Measurements from ENCODE around the gene PRICKLE4.

The PRICKLE4 gene

GRCh38 chr6:41767112-41767833, 13.3 kb upstream of the PRICKLE4 start:
- Histone ChIP-seq H3K9me3 (ENCODE audit: insufficient read depth, low read depth, low read length) (no peaks in the 10 kb centered on the region), H3K4me3 (ENCODE audit: low read length, poor library complexity, severe bottlenecking) (no peak overlapping the region), H3K9me2 (replicated peaks; ENCODE audit: low read depth, low read length) (no peaks in the 10 kb centered on the region), H3K4me2 (ENCODE audit: low read depth, low read length, poor library complexity, severe bottlenecking) (peak overlapping the region; percentile 1), H4K20me1 (ENCODE audit: insufficient read depth, low read length, poor library complexity, severe bottlenecking) (no peaks in the 10 kb centered on the region), H3F3A (ENCODE audit: low read depth) (no peaks in the 10 kb centered on the region), H3K4me1 (ENCODE audit: insufficient read depth, low read length, poor library complexity, severe bottlenecking) (peaks cover 34% of the 10 kb centered on the region), H3K27me3 (ENCODE audit: insufficient read depth, low read length, poor library complexity, severe bottlenecking) (no peaks in the 10 kb centered on the region), H3K36me3 (ENCODE audit: insufficient read depth, low read length) (peaks cover 7% of the 10 kb centered on the region; the same call in 1 of the 2 replicates), H3K79me2 (ENCODE audit: insufficient read depth, low read length) (no peaks in the 10 kb centered on the region), H2AFZ (ENCODE audit: low read length) (no peak overlapping the region), H3K9ac (ENCODE audit: low read depth, low read length, poor library complexity, severe bottlenecking) (peak overlapping the region; percentile 63)
- TF ChIP-seq EZH2phosphoT487 (IDR thresholded peaks at IDR 0.05; ENCODE audit: borderline replicate concordance) (no peak), CTCF (conservative IDR thresholded peaks at IDR 0.05; ENCODE audit: low read length) (no peak)

- H3K4me2 ChIP-seq (ENCODE audit: low read depth, low read length, poor library complexity, severe bottlenecking), result peak overlapping the region; percentile 61
Observed at GRCh38 chr6:41768545-41769308, 11.9 kb upstream of the PRICKLE4 start.

GRCh38 chr6:41769376-41769775, 11.2 kb upstream of the PRICKLE4 start:
- Histone ChIP-seq H3K9me3 (ENCODE audit: insufficient read depth, low read depth, low read length) (no peaks in the 10 kb centered on the region), H3K9me2 (replicated peaks; ENCODE audit: low read depth, low read length) (no peaks in the 10 kb centered on the region), H3K9ac (ENCODE audit: low read depth, low read length, poor library complexity, severe bottlenecking) (peak overlapping the region; percentile 63), H4K20me1 (ENCODE audit: insufficient read depth, low read length, poor library complexity, severe bottlenecking) (no peaks in the 10 kb centered on the region), H3K4me2 (ENCODE audit: low read depth, low read length, poor library complexity, severe bottlenecking) (peak overlapping the region; percentile 61), H3K4me3 (ENCODE audit: low read length, poor library complexity, severe bottlenecking) (peak overlapping the region; percentile 30), H3K79me2 (ENCODE audit: insufficient read depth, low read length) (no peaks in the 10 kb centered on the region), H2AFZ (ENCODE audit: low read length) (no peak overlapping the region), H3K27me3 (ENCODE audit: insufficient read depth, low read length, poor library complexity, severe bottlenecking) (no peaks in the 10 kb centered on the region), H3F3A (ENCODE audit: low read depth) (no peaks in the 10 kb centered on the region), H3K36me3 (ENCODE audit: insufficient read depth, low read length) (peaks cover 13% of the 10 kb centered on the region; the same call in 1 of the 2 replicates), H3K4me1 (ENCODE audit: insufficient read depth, low read length, poor library complexity, severe bottlenecking) (peaks cover 34% of the 10 kb centered on the region)
- TF ChIP-seq CTCF (conservative IDR thresholded peaks at IDR 0.05; ENCODE audit: low read length), result no peak
- no peak for TF ChIP-seq EZH2phosphoT487 (IDR thresholded peaks at IDR 0.05; ENCODE audit: borderline replicate concordance)

More at GRCh38 chr6:41768545-41769308, 11.9 kb upstream of the PRICKLE4 start:
- no peak overlapping the region for H2AFZ ChIP-seq (ENCODE audit: low read length)
- peak overlapping the region; percentile 30 for H3K4me3 ChIP-seq (ENCODE audit: low read length, poor library complexity, severe bottlenecking)
- H3K9ac ChIP-seq (ENCODE audit: low read depth, low read length, poor library complexity, severe bottlenecking), result peak overlapping the region; percentile 63
- no peaks in the 10 kb centered on the region for H4K20me1 ChIP-seq (ENCODE audit: insufficient read depth, low read length, poor library complexity, severe bottlenecking)
- no peaks in the 10 kb centered on the region for H3K79me2 ChIP-seq (ENCODE audit: insufficient read depth, low read length)
- no peaks in the 10 kb centered on the region for H3K27me3 ChIP-seq (ENCODE audit: insufficient read depth, low read length, poor library complexity, severe bottlenecking)
- TF ChIP-seq EZH2phosphoT487 (IDR thresholded peaks at IDR 0.05; ENCODE audit: borderline replicate concordance) (no peak), CTCF (conservative IDR thresholded peaks at IDR 0.05; ENCODE audit: low read length) (no peak)
- no peaks in the 10 kb centered on the region for H3F3A ChIP-seq (ENCODE audit: low read depth)
- H3K9me2 ChIP-seq (replicated peaks; ENCODE audit: low read depth, low read length), result no peaks in the 10 kb centered on the region
- H3K36me3 ChIP-seq (ENCODE audit: insufficient read depth, low read length), result peaks cover 13% of the 10 kb centered on the region; the same call in 1 of the 2 replicates
- H3K4me1 ChIP-seq (ENCODE audit: insufficient read depth, low read length, poor library complexity, severe bottlenecking), result peaks cover 34% of the 10 kb centered on the region
- no peaks in the 10 kb centered on the region for H3K9me3 ChIP-seq (ENCODE audit: insufficient read depth, low read depth, low read length)
